PC-3 (cell line): ENCODE data around the gene COL25A1.

Source experiments
- CTCF ChIP-seq: fragments of 300-600 bp; sonication (generic); conservative IDR thresholded peaks from 2 replicates; pipeline ENCODE4 v1.5.1; 2017; ENCODE audit warnings: antibody characterized with exemption, low read depth, mild to moderate bottlenecking, low read length
- EZH2 ChIP-seq: fragments of 300-600 bp; sonication (generic); IDR thresholded peaks from one replicate; pipeline ENCODE4 v1.6.1; 2017; ENCODE audit warnings: antibody characterized with exemption, mild to moderate bottlenecking, low read length; ENCODE audit not compliant: unreplicated experiment

GRCh38 chr4:109123951-109124350 is 178.5 kb downstream of the COL25A1 start:
- no peak for TF ChIP-seq CTCF
- TF ChIP-seq EZH2: no peak
